DOHH2 (cell line): ENCODE results near the gene ITPR3.

ENCODE experiments used
- H3F3A ChIP-seq: fragments of 200-600 bp; sonication (generic), shearing (Covaris generic); 2 replicates; pipeline ENCODE4 v1.6.0; 2016; ENCODE audit warnings: antibody characterized with exemption, mild to moderate bottlenecking; ENCODE audit not compliant: control insufficient read depth, insufficient read depth
- H3K27ac ChIP-seq: fragments of 200-600 bp; sonication (generic); 2 replicates; pipeline ENCODE4 v1.5.1; 2014; ENCODE audit warnings: low read depth, mild to moderate bottlenecking, low read length, moderate library complexity
- H3K27me3 ChIP-seq: fragments of 200-600 bp; sonication (generic); 2 replicates; pipeline ENCODE4 v1.6.1; 2014; ENCODE audit warnings: mild to moderate bottlenecking, low read length, mixed read lengths; ENCODE audit not compliant: control insufficient read depth
- H3K36me3 ChIP-seq: fragments of 200-600 bp; sonication (generic); 2 replicates; pipeline ENCODE4 v1.6.1; 2014; ENCODE audit warnings: mild to moderate bottlenecking, low read length, moderate library complexity, mixed read lengths; ENCODE audit not compliant: control insufficient read depth
- H3K4me1 ChIP-seq: fragments of 200-600 bp; sonication (generic); 2 replicates; pipeline ENCODE4 v1.6.1; 2014; ENCODE audit warnings: mild to moderate bottlenecking, low read length, mixed read lengths; ENCODE audit not compliant: control insufficient read depth
- H3K4me2 ChIP-seq: fragments of 200-600 bp; sonication (generic); 2 replicates; pipeline ENCODE4 v1.6.0; 2014; ENCODE audit warnings: mild to moderate bottlenecking, low read length, moderate library complexity
- H3K4me3 ChIP-seq: fragments of 200-600 bp; sonication (generic); 2 replicates; pipeline ENCODE4 v1.5.1; 2014; ENCODE audit warnings: mild to moderate bottlenecking, low read length, mixed read lengths
- H3K79me2 ChIP-seq: fragments of 200-600 bp; sonication (generic); 2 replicates; pipeline ENCODE4 v1.6.1; 2014; ENCODE audit warnings: mild to moderate bottlenecking, low read length, mixed read lengths; ENCODE audit not compliant: control insufficient read depth
- H3K9me2 ChIP-seq: fragments of 200-600 bp; sonication (generic); replicated peaks from 2 replicates; pipeline ENCODE4 v1.6.1; 2014; ENCODE audit warnings: mild to moderate bottlenecking, low read length, mixed read lengths; ENCODE audit not compliant: control insufficient read depth
- H3K9me3 ChIP-seq: fragments of 200-600 bp; sonication (generic); 2 replicates; pipeline ENCODE4 v1.6.1; 2014; ENCODE audit warnings: antibody characterized with exemption, low read length, mixed read lengths; ENCODE audit not compliant: control insufficient read depth, insufficient read depth
- H4K20me1 ChIP-seq: fragments of 200-600 bp; sonication (generic); 2 replicates; pipeline ENCODE4 v1.6.0; 2014; ENCODE audit warnings: low read depth, mild to moderate bottlenecking, antibody characterized with exemption, low read length, moderate library complexity; ENCODE audit not compliant: control insufficient read depth, insufficient read depth
- EZH2phosphoT487 ChIP-seq: fragments of 200-600 bp; sonication (generic); IDR thresholded peaks from 2 replicates; pipeline ENCODE4 v1.6.1; 2017; ENCODE audit warnings: borderline replicate concordance, mild to moderate bottlenecking, antibody characterized with exemption, low read length, moderate library complexity, mixed read lengths
- TF ChIP-seq, protein P1 (sequence below): fragments of 200-600 bp; sonication (generic); IDR thresholded peaks from one replicate; pipeline ENCODE4 v1.5.1; 2014; ENCODE audit warnings: antibody characterized with exemption, mild to moderate bottlenecking, low read depth, low read length; ENCODE audit not compliant: poor library complexity, severe bottlenecking

ITPR3 gene

DNA sequence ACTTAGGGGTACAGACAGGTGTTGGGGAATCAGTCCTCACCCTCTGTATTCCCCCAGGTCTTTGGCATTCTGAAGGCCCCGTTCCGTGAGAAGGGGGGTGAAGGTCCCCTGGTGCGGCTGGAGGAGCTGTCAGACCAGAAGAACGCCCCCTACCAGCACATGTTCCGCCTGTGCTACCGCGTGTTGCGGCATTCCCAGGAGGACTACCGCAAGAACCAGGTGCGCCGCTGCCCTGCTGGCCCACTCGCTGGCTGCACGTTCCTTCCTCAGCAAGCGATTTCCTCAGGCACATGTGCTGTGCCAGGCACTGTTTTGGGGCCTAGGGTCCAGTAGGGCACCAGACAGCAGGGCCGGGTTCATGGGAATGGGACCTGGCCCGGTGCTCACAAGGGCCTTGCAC, 46.0 kb downstream of the ITPR3 start:
- no peaks in the 10 kb centered on the region for H3K27me3 ChIP-seq
- H3K9me2 ChIP-seq: no peaks in the 10 kb centered on the region
- H4K20me1 ChIP-seq: 0 out of 2 replicates have a peak, but pooled peaks cover 5% of the 10 kb centered on the region
- peaks cover 96% of the 10 kb centered on the region for H3K36me3 ChIP-seq
- no peaks in the 10 kb centered on the region for H3F3A ChIP-seq
- peaks cover 5% of the 10 kb centered on the region; the same call in 1 of the 2 replicates for H3K4me1 ChIP-seq
- H3K9me3 ChIP-seq: no peaks in the 10 kb centered on the region
- no peak overlapping the region for H3K27ac ChIP-seq
- TF ChIP-seq, protein P1, sequence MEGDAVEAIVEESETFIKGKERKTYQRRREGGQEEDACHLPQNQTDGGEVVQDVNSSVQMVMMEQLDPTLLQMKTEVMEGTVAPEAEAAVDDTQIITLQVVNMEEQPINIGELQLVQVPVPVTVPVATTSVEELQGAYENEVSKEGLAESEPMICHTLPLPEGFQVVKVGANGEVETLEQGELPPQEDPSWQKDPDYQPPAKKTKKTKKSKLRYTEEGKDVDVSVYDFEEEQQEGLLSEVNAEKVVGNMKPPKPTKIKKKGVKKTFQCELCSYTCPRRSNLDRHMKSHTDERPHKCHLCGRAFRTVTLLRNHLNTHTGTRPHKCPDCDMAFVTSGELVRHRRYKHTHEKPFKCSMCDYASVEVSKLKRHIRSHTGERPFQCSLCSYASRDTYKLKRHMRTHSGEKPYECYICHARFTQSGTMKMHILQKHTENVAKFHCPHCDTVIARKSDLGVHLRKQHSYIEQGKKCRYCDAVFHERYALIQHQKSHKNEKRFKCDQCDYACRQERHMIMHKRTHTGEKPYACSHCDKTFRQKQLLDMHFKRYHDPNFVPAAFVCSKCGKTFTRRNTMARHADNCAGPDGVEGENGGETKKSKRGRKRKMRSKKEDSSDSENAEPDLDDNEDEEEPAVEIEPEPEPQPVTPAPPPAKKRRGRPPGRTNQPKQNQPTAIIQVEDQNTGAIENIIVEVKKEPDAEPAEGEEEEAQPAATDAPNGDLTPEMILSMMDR: no peak
- no peak for TF ChIP-seq EZH2phosphoT487
- H3K79me2 ChIP-seq: no peaks in the 10 kb centered on the region
- H3K4me3 ChIP-seq: no peak overlapping the region
- no peak overlapping the region for H3K4me2 ChIP-seq

- no peaks in the 10 kb centered on the region for H3K9me2 ChIP-seq
- H3K27me3 ChIP-seq: no peaks in the 10 kb centered on the region
- H3K79me2 ChIP-seq: no peaks in the 10 kb centered on the region
- H3F3A ChIP-seq: no peaks in the 10 kb centered on the region
- H3K36me3 ChIP-seq: peaks cover 94% of the 10 kb centered on the region
- TF ChIP-seq, protein P1: no peak
- no peak for TF ChIP-seq EZH2phosphoT487
- no peak overlapping the region for H3K27ac ChIP-seq
- H3K4me2 ChIP-seq: no peak overlapping the region
- no peaks in the 10 kb centered on the region for H3K9me3 ChIP-seq
- peaks cover 5% of the 10 kb centered on the region; the same call in 1 of the 2 replicates for H3K4me1 ChIP-seq
- H4K20me1 ChIP-seq: 0 out of 2 replicates have a peak, but pooled peaks cover 5% of the 10 kb centered on the region
- no peak overlapping the region for H3K4me3 ChIP-seq
Measured at GRCh38 chr6:33667776-33668175, 46.7 kb downstream of the ITPR3 start.

- Histone ChIP-seq H3K27ac (no peak overlapping the region), H3K79me2 (no peaks in the 10 kb centered on the region), H3K4me2 (no peak overlapping the region), H3F3A (no peaks in the 10 kb centered on the region), H3K4me1 (peaks cover 5% of the 10 kb centered on the region; the same call in 1 of the 2 replicates), H3K9me3 (no peaks in the 10 kb centered on the region), H4K20me1 (0 out of 2 replicates have a peak, but pooled peaks cover 5% of the 10 kb centered on the region), H3K9me2 (no peaks in the 10 kb centered on the region), H3K27me3 (no peaks in the 10 kb centered on the region), H3K4me3 (no peak overlapping the region), H3K36me3 (peaks cover 94% of the 10 kb centered on the region)
- TF ChIP-seq EZH2phosphoT487: no peak
- TF ChIP-seq, protein P1: no peak
Measured at GRCh38 chr6:33668328-33668727, 47.2 kb downstream of the ITPR3 start.
